IPS DF 6.9 (cell line): ENCODE data around the gene P2RY13.
A peak's percentile ranks its signal among the peaks of the same experiment; 100 is the strongest.

ENCODE experiments used
- DNase-seq: peaks from one replicate; pipeline ENCODE4 v3.0.0-alpha.2; 2013; ENCODE audit warnings: low read depth, low spot score
- H3K27ac ChIP-seq: one replicate; pipeline ENCODE4 v1.5.1; 2013; ENCODE audit warnings: low read length, control low read depth
- H3K27me3 ChIP-seq: 2 replicates; pipeline ENCODE4 v1.6.1; 2013; ENCODE audit warnings: mild to moderate bottlenecking, low read length; ENCODE audit not compliant: control insufficient read depth, insufficient read depth
- H3K36me3 ChIP-seq: 2 replicates; pipeline ENCODE4 v1.6.1; 2013; ENCODE audit warnings: low read length; ENCODE audit not compliant: control insufficient read depth, insufficient read depth
- H3K4me1 ChIP-seq: 2 replicates; pipeline ENCODE4 v1.6.1; 2013; ENCODE audit warnings: low read length; ENCODE audit not compliant: control insufficient read depth, insufficient read depth
- H3K4me3 ChIP-seq: 2 replicates; pipeline ENCODE4 v1.5.1; 2013; ENCODE audit warnings: mild to moderate bottlenecking, low read length
- H3K9me3 ChIP-seq: 2 replicates; pipeline ENCODE4 v1.6.1; 2013; ENCODE audit warnings: low read length, inconsistent platforms; ENCODE audit not compliant: control insufficient read depth, insufficient read depth
- WGBS: extraction: QIAGEN DNeasy Blood & Tissue Kit; methylation state at CpG from one replicate; pipeline ENCODE4 v1.1.7; 2013; ENCODE audit warnings: mixed read lengths, missing lambda C conversion rate; ENCODE audit not compliant: insufficient read length, insufficient coverage; 5-methylcytosine and 5-hydroxymethylcytosine counted together

The P2RY13 gene

DNA sequence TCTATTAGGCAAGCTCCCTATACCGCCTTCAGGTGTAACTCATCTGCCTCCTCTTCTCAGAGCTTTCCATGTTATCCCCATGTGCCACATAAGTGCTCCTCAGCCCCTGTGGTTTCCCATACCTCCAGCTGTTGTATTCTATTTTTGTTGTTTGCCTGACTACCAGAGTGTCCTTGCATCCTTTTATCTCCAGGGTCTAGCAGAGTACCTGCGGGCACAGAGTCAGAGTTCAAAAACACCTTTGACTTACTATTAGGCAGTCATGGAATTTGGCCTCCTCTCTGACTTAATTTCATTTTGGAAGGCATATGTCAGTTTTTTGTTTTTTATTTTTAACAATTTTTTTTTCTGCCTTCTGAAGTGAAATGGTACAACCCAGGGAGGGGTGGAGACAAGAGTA is 19.8 kb downstream of the P2RY13 start:
- H3K9me3 ChIP-seq, result no peaks in the 10 kb centered on the region
- H3K27me3 ChIP-seq, result no peaks in the 10 kb centered on the region
- no CpG with 5 or more reads among the region's 2 CpGs for WGBS
- no peak overlapping the region for H3K27ac ChIP-seq
- no peak overlapping the region for H3K4me3 ChIP-seq
- H3K4me1 ChIP-seq, result peaks cover 9% of the 10 kb centered on the region
- no peaks in the 10 kb centered on the region for H3K36me3 ChIP-seq
- DNase-seq, result no peak

DNA sequence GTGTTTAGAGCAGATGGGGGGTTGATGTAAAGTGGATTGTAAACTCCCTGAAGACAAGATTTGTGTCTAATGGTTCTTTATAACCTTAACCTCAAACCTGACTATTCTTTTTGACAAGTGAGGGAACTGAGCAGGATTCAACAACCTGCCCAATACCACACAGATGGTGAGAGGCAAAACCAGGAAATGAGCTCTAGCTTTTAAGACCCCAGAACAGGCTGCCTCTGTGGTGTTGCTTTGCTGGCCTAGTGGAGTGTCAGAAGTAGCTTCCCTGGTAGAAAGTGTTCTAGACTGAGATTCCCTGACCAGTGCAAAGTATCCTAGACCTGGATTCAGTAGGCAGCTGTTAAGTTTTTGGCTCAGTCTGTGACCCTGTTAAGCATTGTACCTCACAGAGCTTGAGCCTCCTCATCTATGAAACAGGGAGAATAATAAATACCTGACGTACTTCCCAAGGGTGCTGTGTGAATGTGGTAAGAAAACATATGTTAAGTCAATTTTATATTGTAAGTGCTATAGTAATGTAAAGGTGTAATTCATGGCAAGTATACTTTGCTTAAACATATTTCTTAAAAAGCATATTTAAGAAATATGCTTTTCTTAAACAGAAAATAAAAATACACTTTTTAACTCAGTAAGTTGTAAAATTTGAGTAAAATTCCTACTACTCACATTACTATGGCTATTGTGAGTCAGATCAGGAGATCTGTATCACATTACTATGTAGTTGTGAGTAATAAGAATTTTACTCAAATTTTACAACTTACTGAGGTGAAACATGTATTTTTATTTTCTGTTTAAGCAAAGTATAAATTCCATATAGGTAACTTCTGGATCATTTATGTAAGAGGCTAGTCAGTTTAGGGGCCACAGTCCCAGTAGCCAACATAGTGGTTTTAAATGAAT is 21.5 kb downstream of the P2RY13 start:
- no CpG with 5 or more reads among the region's 1 CpG for WGBS
- Histone ChIP-seq H3K27me3 (no peaks in the 10 kb centered on the region), H3K9me3 (no peaks in the 10 kb centered on the region), H3K27ac (no peak overlapping the region), H3K36me3 (no peaks in the 10 kb centered on the region), H3K4me1 (peaks cover 9% of the 10 kb centered on the region), H3K4me3 (no peak overlapping the region)
- DNase-seq, result no peak

DNA sequence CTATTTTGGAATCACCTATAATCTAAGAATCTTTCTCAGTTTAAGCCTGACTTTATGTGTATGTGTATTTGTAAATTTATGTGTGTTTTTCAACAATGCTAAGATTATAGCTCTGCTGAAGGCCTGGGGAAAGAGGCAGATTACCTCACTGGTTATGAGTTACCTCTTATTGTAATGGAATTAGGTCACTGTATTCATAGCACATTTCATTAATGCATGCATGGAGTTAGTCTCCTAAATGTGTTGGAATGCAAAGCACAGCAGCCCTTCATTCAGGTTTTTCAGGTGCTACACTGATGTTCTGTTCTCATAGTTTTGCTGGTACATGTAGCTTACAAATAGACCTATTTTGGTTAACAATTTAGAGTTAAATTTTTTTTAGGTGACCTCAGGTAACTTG is 22.2 kb downstream of the P2RY13 start:
- Histone ChIP-seq H3K4me1 (peaks cover 9% of the 10 kb centered on the region), H3K27ac (no peak overlapping the region), H3K27me3 (no peaks in the 10 kb centered on the region), H3K36me3 (no peaks in the 10 kb centered on the region), H3K9me3 (no peaks in the 10 kb centered on the region), H3K4me3 (no peak overlapping the region)
- no peak for DNase-seq

DNA sequence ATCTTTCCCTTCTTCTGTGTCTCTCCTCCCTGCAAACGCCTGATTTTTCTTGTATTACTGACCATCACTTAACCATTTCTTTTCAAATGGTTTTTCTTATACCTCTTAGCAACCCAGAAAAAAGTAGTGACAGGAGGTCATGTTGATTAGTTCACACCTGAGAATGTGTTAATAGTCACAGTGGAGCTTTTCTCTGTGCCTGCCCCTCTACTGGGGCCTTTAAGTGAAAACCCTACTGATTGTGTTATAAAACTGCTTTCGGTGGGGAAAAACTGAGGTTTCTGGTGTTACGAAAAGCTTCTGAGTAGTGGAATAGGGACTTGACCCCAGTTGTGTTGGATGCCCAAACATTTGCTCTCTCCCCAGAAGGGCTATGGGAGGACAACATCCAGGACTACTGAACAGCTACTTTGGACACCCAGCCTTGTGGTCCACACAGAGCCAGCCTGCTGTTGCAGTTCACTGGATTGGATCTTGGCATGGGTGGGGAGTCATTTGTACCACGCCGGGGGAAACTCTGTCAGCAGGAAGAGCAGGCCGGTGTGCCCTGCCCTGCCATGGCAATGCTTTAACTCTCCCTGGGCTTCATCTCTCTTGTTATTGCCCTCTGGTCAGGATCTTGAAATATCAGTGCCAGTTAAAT is 23.1 kb downstream of the P2RY13 start:
- no CpG with 5 or more reads among the region's 6 CpGs for WGBS
- Histone ChIP-seq H3K9me3 (no peaks in the 10 kb centered on the region), H3K4me1 (peaks cover 9% of the 10 kb centered on the region), H3K27ac (no peak overlapping the region), H3K27me3 (no peaks in the 10 kb centered on the region), H3K36me3 (no peaks in the 10 kb centered on the region), H3K4me3 (no peak overlapping the region)
- DNase-seq, result no peak

DNA sequence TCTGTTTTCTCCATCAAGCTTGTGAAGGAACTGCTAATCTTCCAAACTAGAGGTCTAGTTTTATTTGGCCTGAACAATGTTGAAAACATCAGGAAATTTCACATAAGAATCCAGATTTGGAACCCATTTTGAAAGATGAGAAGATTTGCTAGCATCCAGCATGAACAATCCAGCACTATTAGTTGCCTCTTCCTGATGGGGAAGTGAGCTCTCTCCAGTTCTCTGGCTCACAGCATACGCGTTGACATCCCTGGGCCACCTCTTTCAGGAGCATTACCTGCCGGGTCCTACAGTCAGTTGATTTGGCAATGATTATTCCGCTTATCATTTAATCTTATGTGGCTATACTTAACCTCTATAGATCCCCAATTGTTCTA is 23.6 kb downstream of the P2RY13 start:
- no peak for DNase-seq
- no peaks in the 10 kb centered on the region for H3K27me3 ChIP-seq
- no peak overlapping the region for H3K27ac ChIP-seq
- H3K36me3 ChIP-seq, result no peaks in the 10 kb centered on the region
- H3K9me3 ChIP-seq, result no peaks in the 10 kb centered on the region
- no peak overlapping the region for H3K4me3 ChIP-seq
- no CpG with 5 or more reads among the region's 4 CpGs for WGBS
- H3K4me1 ChIP-seq, result peaks cover 9% of the 10 kb centered on the region

DNA sequence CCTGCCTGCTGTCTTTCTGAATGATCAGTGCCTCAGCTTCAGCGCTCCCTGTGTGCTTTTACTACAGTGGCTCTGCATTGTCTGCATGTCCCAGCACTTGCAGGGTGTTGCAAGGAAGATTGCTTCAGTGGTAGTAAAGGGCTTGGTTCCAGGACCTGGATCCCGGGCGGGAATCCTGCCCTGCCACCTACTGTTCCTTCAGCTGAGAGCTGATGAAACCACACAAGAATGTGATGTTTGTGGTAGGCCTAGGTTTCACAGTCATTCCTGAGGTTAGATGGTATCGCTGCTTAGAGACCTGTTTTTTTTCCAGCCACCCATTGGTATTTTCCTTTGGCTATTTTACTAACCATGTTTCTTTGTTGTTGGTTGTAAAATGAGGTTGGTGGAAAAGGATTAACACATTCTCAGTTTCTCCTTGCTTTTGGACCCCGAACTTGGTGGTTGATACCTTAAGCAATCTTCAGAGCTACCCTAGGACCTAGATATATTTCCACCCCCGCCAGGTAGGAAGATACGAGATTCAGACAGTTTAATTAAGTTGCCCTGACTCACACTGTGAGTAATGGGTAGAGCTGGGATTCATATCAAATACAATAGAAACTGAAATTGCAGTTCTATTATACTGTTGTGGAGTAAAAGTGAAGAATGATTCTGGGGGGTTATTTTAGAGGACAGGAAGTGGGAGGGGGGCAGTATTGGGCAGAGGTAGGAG is 24.1 kb downstream of the P2RY13 start:
- Histone ChIP-seq H3K27me3 (no peaks in the 10 kb centered on the region), H3K36me3 (no peaks in the 10 kb centered on the region), H3K4me3 (no peak overlapping the region), H3K9me3 (no peaks in the 10 kb centered on the region), H3K27ac (no peak overlapping the region), H3K4me1 (peaks cover 9% of the 10 kb centered on the region)
- DNase-seq, result peak; percentile 61
- no CpG with 5 or more reads among the region's 7 CpGs for WGBS

DNA sequence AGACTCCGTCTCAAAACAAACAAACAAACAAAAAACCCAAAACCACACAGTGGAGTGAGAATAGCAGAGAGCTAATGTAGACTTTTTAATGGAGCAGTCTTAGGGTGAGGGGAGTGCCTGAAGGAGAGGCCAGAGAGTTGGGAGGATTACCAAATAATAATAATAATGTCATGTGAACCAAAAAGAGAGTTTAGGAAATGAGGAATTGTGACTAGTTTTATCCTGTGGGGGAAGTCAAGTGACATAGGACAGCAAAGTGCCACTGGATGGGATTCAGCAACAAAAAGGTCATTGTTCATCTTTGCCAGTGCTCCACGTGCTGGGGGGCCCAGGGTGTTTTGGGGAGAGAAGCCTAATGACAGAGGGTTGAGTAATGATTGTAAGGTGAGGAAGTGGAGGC is 25.6 kb downstream of the P2RY13 start:
- no peaks in the 10 kb centered on the region for H3K9me3 ChIP-seq
- H3K36me3 ChIP-seq, result no peaks in the 10 kb centered on the region
- H3K27ac ChIP-seq, result no peak overlapping the region
- no CpG with 5 or more reads among the region's 2 CpGs for WGBS
- peaks cover 9% of the 10 kb centered on the region for H3K4me1 ChIP-seq
- no peak for DNase-seq
- H3K4me3 ChIP-seq, result no peak overlapping the region
- no peaks in the 10 kb centered on the region for H3K27me3 ChIP-seq

DNA sequence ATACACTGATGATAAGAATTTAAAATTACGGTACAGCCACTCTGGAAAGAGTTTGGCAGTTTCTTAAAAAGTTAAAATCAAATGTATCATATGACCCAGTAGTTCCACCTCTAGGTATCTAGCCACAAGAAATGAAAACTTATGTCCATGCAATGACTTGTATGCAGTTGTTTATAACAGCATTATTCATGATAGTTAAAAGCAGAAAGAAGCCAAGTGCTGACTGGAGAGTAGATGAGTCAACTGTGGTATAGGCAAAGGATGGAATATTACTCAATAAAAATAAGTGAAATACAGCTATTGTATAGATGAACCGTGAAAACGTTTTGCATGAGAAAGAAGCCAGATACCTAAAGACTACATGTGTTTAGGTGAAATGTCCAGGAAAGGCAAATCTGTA is 27.6 kb downstream of the P2RY13 start:
- no peak overlapping the region for H3K27ac ChIP-seq
- H3K9me3 ChIP-seq, result no peaks in the 10 kb centered on the region
- no CpG with 5 or more reads among the region's 3 CpGs for WGBS
- H3K4me3 ChIP-seq, result no peak overlapping the region
- DNase-seq, result no peak
- peaks cover 9% of the 10 kb centered on the region for H3K4me1 ChIP-seq
- H3K27me3 ChIP-seq, result no peaks in the 10 kb centered on the region
- no peaks in the 10 kb centered on the region; the same call in 1 of the 2 replicates for H3K36me3 ChIP-seq

DNA sequence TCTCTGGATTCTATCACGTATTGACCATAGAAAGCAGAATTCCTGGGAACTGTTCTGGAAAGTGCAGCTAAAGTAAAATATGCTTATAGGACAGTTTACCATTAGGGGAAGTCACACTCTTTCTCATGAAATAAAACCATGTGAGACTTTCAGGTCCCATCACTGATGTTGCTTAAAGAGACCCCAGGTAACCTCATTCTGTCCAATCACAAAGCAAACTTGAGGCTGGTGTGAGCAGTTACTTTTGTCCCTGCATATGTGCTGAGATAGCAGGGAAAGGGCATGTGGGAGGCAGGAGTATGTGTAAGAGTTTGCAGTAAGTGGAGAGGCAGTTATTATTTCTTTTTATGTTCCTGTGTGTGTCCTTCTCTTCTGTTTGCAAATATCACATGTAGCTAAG is 28.8 kb downstream of the P2RY13 start:
- Histone ChIP-seq H3K27ac (no peak overlapping the region), H3K4me3 (no peak overlapping the region), H3K4me1 (peaks cover 7% of the 10 kb centered on the region; the same call in 1 of the 2 replicates), H3K9me3 (no peaks in the 10 kb centered on the region), H3K27me3 (no peaks in the 10 kb centered on the region), H3K36me3 (no peaks in the 10 kb centered on the region; the same call in 1 of the 2 replicates)
- no CpG with 5 or more reads among the region's 1 CpG for WGBS
- DNase-seq, result no peak

DNA sequence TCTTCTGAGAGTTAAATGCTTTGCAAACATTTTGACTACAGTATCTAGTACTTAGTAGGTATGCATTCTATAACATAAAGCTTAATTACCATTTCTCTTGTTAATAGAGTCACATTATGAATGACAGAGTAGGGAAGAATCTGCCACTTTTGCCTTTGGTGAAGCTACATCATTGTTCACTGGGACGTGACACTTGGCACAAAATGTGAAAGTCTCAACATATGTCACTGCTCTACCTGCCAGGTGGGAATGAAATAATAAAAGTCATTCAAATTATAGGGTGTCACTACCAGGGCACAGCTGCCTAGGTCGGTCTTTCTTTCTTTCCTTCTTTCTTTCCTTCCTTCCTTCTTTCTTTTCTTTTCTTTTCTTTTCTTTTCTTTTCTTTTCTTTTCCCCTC is 30.3 kb downstream of the P2RY13 start:
- DNase-seq, result no peak
- no peaks in the 10 kb centered on the region; the same call in 1 of the 2 replicates for H3K36me3 ChIP-seq
- no peaks in the 10 kb centered on the region for H3K4me1 ChIP-seq
- H3K9me3 ChIP-seq, result no peaks in the 10 kb centered on the region
- no CpG with 5 or more reads among the region's 2 CpGs for WGBS
- no peak overlapping the region for H3K4me3 ChIP-seq
- H3K27ac ChIP-seq, result no peak overlapping the region
- H3K27me3 ChIP-seq, result no peaks in the 10 kb centered on the region
